Hepatocyte (in vitro differentiated cells): ENCODE results near the gene TEKT2. TPM values are rescaled to one million over a fixed set of nuclear protein-coding genes. Genes with fewer than 3 reads are reported as not detected.

ENCODE experiments used
- DNase-seq: peaks from one replicate; pipeline ENCODE4 v3.0.0-alpha.2; 2016; ENCODE audit warnings: low spot score
- H2AFZ ChIP-seq: fragments of 200-600 bp; sonication (generic); 2 replicates; pipeline ENCODE4 v1.6.0; 2016; ENCODE audit warnings: antibody characterized with exemption, mild to moderate bottlenecking
- H3K27ac ChIP-seq: fragments of 200-600 bp; sonication (generic); 2 replicates; pipeline ENCODE4 v1.5.1; 2016; ENCODE audit warnings: mild to moderate bottlenecking
- H3K27me3 ChIP-seq: fragments of 200-600 bp; sonication (generic); 2 replicates; pipeline ENCODE4 v1.6.1; 2016
- H3K36me3 ChIP-seq: fragments of 200-600 bp; sonication (generic); replicated peaks from 2 replicates; pipeline ENCODE4 v1.5.1; 2016; ENCODE audit warnings: low read depth; ENCODE audit not compliant: insufficient read depth
- H3K4me1 ChIP-seq: fragments of 200-600 bp; sonication (generic); 2 replicates; pipeline ENCODE4 v1.5.1; 2016; ENCODE audit warnings: mild to moderate bottlenecking, moderate library complexity; ENCODE audit not compliant: insufficient read depth
- H3K4me2 ChIP-seq: fragments of 200-600 bp; sonication (generic); 2 replicates; pipeline ENCODE4 v1.6.0; 2016
- H3K4me3 ChIP-seq: fragments of 200-600 bp; sonication (generic); 2 replicates; pipeline ENCODE4 v1.5.1; 2016; ENCODE audit warnings: mild to moderate bottlenecking
- H3K79me2 ChIP-seq: fragments of 200-600 bp; sonication (generic); 2 replicates; pipeline ENCODE4 v1.6.0; 2017; ENCODE audit warnings: mild to moderate bottlenecking
- H3K9me2 ChIP-seq: fragments of 200-600 bp; sonication (generic); replicated peaks from 2 replicates; pipeline ENCODE4 v1.6.0; 2017; ENCODE audit warnings: mild to moderate bottlenecking; ENCODE audit not compliant: insufficient read depth
- H3K9me3 ChIP-seq: fragments of 200-600 bp; sonication (generic); 2 replicates; pipeline ENCODE4 v1.5.1; 2016; ENCODE audit warnings: low read depth, mild to moderate bottlenecking
- H4K20me1 ChIP-seq: fragments of 200-600 bp; sonication (generic); 2 replicates; pipeline ENCODE4 v1.6.0; 2016; ENCODE audit warnings: mild to moderate bottlenecking; ENCODE audit not compliant: insufficient read depth, poor library complexity, severe bottlenecking
- EZH2 ChIP-seq: fragments of 200-600 bp; sonication (generic); IDR thresholded peaks from 2 replicates; pipeline ENCODE4 v1.6.1; 2016; ENCODE audit warnings: antibody characterized with exemption, mild to moderate bottlenecking, borderline replicate concordance
- EZH2phosphoT487 ChIP-seq: fragments of 200-600 bp; sonication (generic); IDR thresholded peaks from one replicate; pipeline ENCODE4 v1.6.1; 2018; ENCODE audit warnings: antibody characterized with exemption, mild to moderate bottlenecking, low read depth, moderate library complexity; ENCODE audit not compliant: unreplicated experiment, severe bottlenecking
- WGBS: methylation state at CpG from one replicate; pipeline ENCODE4 v1.1.6; 2016; ENCODE audit warnings: low lambda C conversion rate; ENCODE audit errors: missing lambda C conversion rate; 5-methylcytosine and 5-hydroxymethylcytosine counted together
- polyA plus RNA-seq: library from polyadenylated mRNA; unstranded; fragments of >200 nt; fragmentation: Nextera tagmentation; extraction: Ambion mirVana; gene quantifications from 2 replicates; pipeline ENCODE4 v1.2.1, GENCODE V29; 2016
- total RNA-seq: library from RNA; depleted of rRNA; stranded (reverse); fragments of >200 nt; gene quantifications from 2 replicates; pipeline ENCODE4 v1.2.3, GENCODE V29; 2014
- TF ChIP-seq, protein P1 (sequence below): fragments of 200-600 bp; sonication (generic); IDR thresholded peaks from 2 replicates; pipeline ENCODE4 v1.5.1; 2016; ENCODE audit warnings: antibody characterized with exemption, mild to moderate bottlenecking; ENCODE audit not compliant: poor library complexity

The TEKT2 gene
- total and polyA plus RNA-seq, 2 experiments from 2014 or later: 1.1 to 1.4 TPM

DNA sequence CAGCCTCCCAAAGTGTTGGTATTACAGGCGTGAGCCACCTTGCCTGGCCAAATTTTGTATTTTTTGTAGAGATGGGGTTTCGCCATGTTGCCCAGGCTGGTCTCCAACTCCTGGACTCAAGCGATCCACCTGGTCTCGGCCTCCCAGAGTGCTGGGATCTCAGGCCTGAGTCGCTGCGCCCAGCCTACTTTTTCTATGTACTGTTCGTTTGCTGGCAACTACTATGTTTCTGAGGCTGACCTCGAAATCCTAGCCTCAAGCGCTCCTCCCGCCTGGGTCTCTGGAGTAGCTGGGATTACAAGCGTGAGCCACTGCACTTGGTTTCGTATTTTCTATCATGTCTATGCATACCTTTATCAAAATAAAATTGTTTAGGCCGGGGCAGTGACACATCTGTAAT lies 675 bp upstream of the TEKT2 start:
- no peaks in the 10 kb centered on the region for H3K9me3 ChIP-seq
- no peak overlapping the region for H3K4me3 ChIP-seq
- no peak for DNase-seq
- no peak overlapping the region for H3K27ac ChIP-seq
- H3K27me3 ChIP-seq: no peaks in the 10 kb centered on the region
- peak overlapping the region; percentile 97 for H3K4me2 ChIP-seq
- peaks cover 5% of the 10 kb centered on the region for H3K4me1 ChIP-seq
- WGBS: 94% methylated on average over 13 of the region's 13 CpGs
- no peaks in the 10 kb centered on the region for H3K9me2 ChIP-seq
- peak overlapping the region; percentile 84 for H2AFZ ChIP-seq
- H3K79me2 ChIP-seq: no peaks in the 10 kb centered on the region
- no peaks in the 10 kb centered on the region for H3K36me3 ChIP-seq
- H4K20me1 ChIP-seq: no peaks in the 10 kb centered on the region
- TF ChIP-seq, protein P1, sequence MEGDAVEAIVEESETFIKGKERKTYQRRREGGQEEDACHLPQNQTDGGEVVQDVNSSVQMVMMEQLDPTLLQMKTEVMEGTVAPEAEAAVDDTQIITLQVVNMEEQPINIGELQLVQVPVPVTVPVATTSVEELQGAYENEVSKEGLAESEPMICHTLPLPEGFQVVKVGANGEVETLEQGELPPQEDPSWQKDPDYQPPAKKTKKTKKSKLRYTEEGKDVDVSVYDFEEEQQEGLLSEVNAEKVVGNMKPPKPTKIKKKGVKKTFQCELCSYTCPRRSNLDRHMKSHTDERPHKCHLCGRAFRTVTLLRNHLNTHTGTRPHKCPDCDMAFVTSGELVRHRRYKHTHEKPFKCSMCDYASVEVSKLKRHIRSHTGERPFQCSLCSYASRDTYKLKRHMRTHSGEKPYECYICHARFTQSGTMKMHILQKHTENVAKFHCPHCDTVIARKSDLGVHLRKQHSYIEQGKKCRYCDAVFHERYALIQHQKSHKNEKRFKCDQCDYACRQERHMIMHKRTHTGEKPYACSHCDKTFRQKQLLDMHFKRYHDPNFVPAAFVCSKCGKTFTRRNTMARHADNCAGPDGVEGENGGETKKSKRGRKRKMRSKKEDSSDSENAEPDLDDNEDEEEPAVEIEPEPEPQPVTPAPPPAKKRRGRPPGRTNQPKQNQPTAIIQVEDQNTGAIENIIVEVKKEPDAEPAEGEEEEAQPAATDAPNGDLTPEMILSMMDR: no peak

DNA sequence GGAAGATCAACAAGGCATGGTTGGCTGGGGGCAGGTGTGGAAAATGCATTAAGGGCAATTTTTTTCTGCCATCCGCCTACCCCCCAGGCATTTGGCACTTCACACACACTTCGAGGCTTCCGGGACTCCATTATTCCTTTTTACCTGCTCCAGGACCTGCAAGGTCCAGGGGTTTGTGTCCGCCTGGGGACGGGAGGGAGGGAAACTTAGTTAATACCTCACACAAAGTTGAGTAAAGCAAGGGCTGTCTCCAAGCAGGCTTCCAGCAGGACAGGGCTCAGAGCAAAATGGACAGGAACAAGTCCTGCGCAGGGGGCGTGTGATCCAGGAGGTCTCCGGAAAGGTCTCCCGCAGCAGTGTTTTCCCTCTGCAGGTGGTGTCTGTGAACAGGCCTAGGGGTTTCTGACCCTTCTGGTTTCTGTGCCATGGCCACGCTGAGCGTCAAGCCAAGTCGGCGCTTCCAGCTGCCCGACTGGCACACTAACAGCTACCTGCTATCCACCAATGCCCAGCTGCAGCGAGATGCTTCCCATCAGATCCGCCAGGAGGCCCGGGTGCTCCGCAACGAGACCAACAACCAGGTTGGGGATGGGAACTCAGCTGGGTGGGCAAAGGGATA lies 712 bp downstream of the TEKT2 start:
- Histone ChIP-seq H3K79me2 (peaks cover 8% of the 10 kb centered on the region), H3K9me2 (no peaks in the 10 kb centered on the region), H3K9me3 (no peaks in the 10 kb centered on the region), H3K4me3 (peak overlapping the region; percentile 55), H4K20me1 (no peaks in the 10 kb centered on the region), H3K36me3 (no peaks in the 10 kb centered on the region), H3K27ac (no peak overlapping the region), H2AFZ (peak overlapping the region; percentile 84), H3K4me1 (peaks cover 10% of the 10 kb centered on the region), H3K4me2 (peak overlapping the region; percentile 97), H3K27me3 (no peaks in the 10 kb centered on the region)
- TF ChIP-seq EZH2: no peak
- no peak for TF ChIP-seq EZH2phosphoT487
- TF ChIP-seq, protein P1: no peak
- WGBS: 69% methylated on average over 19 of the region's 19 CpGs
- DNase-seq: no peak

DNA sequence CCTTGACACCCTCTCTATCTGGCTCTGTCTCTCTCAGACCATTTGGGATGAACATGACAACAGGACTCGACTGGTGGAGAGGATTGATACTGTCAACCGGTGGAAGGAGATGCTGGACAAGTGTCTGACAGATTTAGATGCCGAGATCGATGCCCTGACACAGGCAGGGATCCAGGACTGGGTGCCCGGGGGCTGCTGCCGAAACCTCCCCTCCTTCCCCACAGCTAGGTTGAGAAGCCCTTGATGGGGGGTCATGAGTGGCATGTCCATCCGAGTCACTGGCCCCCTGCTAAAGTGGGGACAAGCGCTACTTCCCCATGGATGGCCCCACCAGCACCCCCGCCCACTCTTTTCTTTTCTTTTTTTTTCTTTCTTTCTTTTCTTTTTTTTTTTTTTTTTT lies 1.2 kb downstream of the TEKT2 start:
- 94% methylated on average over 9 of the region's 9 CpGs for WGBS

DNA sequence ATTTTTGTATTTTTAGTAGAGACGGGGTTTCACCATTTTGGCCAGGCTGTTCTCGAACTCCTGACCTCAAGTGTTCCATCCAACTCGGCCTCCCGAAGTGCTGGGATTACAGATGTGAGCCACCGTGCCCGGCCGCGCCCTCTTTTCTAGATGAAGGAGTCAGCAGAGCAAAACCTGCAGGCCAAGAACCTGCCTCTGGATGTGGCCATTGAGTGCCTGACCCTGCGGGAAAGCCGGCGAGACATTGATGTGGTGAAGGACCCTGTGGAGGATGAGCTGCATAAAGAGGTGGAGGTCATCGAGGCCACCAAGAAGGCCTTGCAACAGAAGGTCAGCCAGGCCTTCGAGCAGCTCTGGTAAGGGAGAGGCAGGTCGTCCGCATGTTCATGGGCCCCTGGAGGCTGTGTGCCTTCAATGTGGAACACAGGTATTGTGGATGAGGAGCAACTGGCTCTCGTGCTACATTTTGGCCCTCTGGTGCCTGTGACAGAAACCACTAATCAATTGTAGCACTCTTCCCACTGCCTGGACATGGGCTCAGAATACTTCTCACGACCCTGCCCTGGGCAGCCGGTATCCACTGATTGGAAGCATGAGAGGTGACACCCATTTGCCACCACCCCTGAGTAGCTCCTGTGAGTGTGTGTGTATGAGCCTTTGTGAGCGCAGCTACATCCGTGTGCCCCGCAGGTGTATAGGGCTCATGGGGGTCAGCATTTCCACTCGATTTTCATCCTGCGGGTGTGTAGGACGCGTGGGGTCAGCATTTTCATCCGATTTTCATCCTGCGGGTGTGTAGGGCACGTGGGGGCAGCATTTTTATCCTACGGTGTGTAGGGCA lies 2.0 kb downstream of the TEKT2 start:
- H3K4me1 ChIP-seq: peaks cover 19% of the 10 kb centered on the region
- H3K4me2 ChIP-seq: no peak overlapping the region
- TF ChIP-seq, protein P1: no peak
- no peak for TF ChIP-seq EZH2
- TF ChIP-seq EZH2phosphoT487: no peak
- H3K9me3 ChIP-seq: no peaks in the 10 kb centered on the region
- no peak overlapping the region for H3K4me3 ChIP-seq
- peaks cover 3% of the 10 kb centered on the region for H4K20me1 ChIP-seq
- H3K79me2 ChIP-seq: peaks cover 21% of the 10 kb centered on the region
- H3K36me3 ChIP-seq: no peaks in the 10 kb centered on the region
- DNase-seq: no peak
- H3K9me2 ChIP-seq: no peaks in the 10 kb centered on the region
- H3K27ac ChIP-seq: no peak overlapping the region
- 94% methylated on average over 29 of the region's 29 CpGs for WGBS
- no peaks in the 10 kb centered on the region for H3K27me3 ChIP-seq
- no peak overlapping the region for H2AFZ ChIP-seq

More for the DNA sequence above, 1.2 kb downstream of the TEKT2 start:
- Histone ChIP-seq H3K9me3 (no peaks in the 10 kb centered on the region), H4K20me1 (peaks cover 3% of the 10 kb centered on the region), H3K4me1 (peaks cover 15% of the 10 kb centered on the region), H3K27ac (no peak overlapping the region), H3K9me2 (no peaks in the 10 kb centered on the region), H3K36me3 (no peaks in the 10 kb centered on the region), H3K79me2 (peaks cover 13% of the 10 kb centered on the region), H3K27me3 (no peaks in the 10 kb centered on the region), H2AFZ (no peak overlapping the region), H3K4me3 (no peak overlapping the region), H3K4me2 (no peak overlapping the region)
- no peak for DNase-seq
- no peak for TF ChIP-seq EZH2
